ENCODE data around the gene HRH4.

DNA sequence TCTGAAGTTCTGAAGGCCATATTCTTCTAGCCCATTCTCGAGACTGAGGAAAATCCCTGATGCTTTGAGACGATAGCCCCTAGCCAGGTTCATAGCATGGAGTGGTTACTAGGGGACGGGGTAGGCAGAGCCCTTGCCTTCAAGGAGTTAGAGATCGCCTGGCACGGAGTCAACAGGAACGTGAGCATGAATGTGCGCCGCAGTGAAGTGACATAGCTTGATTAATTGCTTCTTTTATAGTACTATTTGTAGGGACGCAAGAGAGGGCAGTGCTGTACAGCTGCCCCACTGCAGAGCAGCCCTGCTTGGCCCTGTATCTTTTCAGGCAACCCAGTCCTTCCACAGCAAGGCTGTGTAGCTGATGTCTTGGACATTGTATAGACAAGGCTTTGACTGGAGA lies 26.2 kb downstream of the HRH4 start:
- TF ChIP-seq EP300 (IDR thresholded peaks at IDR 0.05): no peak
- TF ChIP-seq, protein P1, sequence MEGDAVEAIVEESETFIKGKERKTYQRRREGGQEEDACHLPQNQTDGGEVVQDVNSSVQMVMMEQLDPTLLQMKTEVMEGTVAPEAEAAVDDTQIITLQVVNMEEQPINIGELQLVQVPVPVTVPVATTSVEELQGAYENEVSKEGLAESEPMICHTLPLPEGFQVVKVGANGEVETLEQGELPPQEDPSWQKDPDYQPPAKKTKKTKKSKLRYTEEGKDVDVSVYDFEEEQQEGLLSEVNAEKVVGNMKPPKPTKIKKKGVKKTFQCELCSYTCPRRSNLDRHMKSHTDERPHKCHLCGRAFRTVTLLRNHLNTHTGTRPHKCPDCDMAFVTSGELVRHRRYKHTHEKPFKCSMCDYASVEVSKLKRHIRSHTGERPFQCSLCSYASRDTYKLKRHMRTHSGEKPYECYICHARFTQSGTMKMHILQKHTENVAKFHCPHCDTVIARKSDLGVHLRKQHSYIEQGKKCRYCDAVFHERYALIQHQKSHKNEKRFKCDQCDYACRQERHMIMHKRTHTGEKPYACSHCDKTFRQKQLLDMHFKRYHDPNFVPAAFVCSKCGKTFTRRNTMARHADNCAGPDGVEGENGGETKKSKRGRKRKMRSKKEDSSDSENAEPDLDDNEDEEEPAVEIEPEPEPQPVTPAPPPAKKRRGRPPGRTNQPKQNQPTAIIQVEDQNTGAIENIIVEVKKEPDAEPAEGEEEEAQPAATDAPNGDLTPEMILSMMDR (IDR thresholded peaks at IDR 0.05): no peak

Measured in ovary (tissue), 3 donors.